Neutrophil (primary cell): ENCODE data around the gene EIF2B1.
"Not testable (repeated sequence)": the region's sequence is repeated elsewhere in the genome, so short reads cannot be mapped to it uniquely, and the experiment has no call there.

Source experiments
- H3K27ac ChIP-seq: fragments of 200-600 bp; sonication (generic); 2 replicates; pipeline ENCODE4 v1.5.1; 2016; ENCODE audit warnings: mild to moderate bottlenecking, moderate library complexity
- H3K27me3 ChIP-seq: fragments of 200-600 bp; sonication (generic); 2 replicates; pipeline ENCODE4 v1.6.0; 2016; ENCODE audit warnings: mild to moderate bottlenecking
- H3K36me3 ChIP-seq: fragments of 200-600 bp; sonication (generic); 2 replicates; pipeline ENCODE4 v1.5.1; 2017
- H3K4me1 ChIP-seq, 2 experiments: fragments of 200-600 bp in 1 of 2; sonication (generic) in 1 of 2; 1 replicate in 1 of 2; 2 replicates in 1 of 2; pipeline versions ENCODE4 v1.5.1 to v1.6.1; 2013 to 2016; ENCODE audit warnings: low read depth in 1 of 2, low read length in 1 of 2, mild to moderate bottlenecking in 1 of 2, moderate library complexity in 1 of 2; ENCODE audit not compliant: control insufficient read depth in 1 of 2, insufficient read depth in 1 of 2
- H3K4me3 ChIP-seq, 2 experiments: fragments of 200-600 bp in 1 of 2; sonication (generic) in 1 of 2; 1 replicate in 1 of 2; 2 replicates in 1 of 2; pipeline ENCODE4 v1.5.1; 2013 to 2016; ENCODE audit warnings: low read depth in 1 of 2, low read length in 1 of 2, mild to moderate bottlenecking in 1 of 2, moderate library complexity in 1 of 2
- H3K9me3 ChIP-seq: fragments of 200-600 bp; sonication (generic); 2 replicates; pipeline ENCODE4 v1.5.1; 2016
- CTCF ChIP-seq: fragments of 200-600 bp; sonication (generic); IDR thresholded peaks from 2 replicates; pipeline ENCODE4 v1.5.1; 2016; ENCODE audit warnings: antibody characterized with exemption

The EIF2B1 gene

GRCh38 chr12:123597100-123597499 is 36.4 kb downstream of the EIF2B1 start:
- no peak overlapping the region for H3K4me3 ChIP-seq
- H3K27ac ChIP-seq = no peak overlapping the region
- no peaks in the 10 kb centered on the region for H3K9me3 ChIP-seq
- peaks cover 61% of the 10 kb centered on the region for H3K36me3 ChIP-seq
- no peaks in the 10 kb centered on the region for H3K27me3 ChIP-seq
- peaks cover under 1 to 8% of the 10 kb centered on the region in 2 experiments for H3K4me1 ChIP-seq
- no peak for TF ChIP-seq CTCF

- Histone ChIP-seq H3K4me1 (no peaks in the 10 kb centered on the region), H3K27ac (no peak overlapping the region), H3K4me3 (no peak overlapping the region), H3K36me3 (peaks cover 75% of the 10 kb centered on the region), H3K9me3 (no peaks in the 10 kb centered on the region), H3K27me3 (no peaks in the 10 kb centered on the region)
- TF ChIP-seq CTCF = no peak
These were observed 37.8 kb downstream of the EIF2B1 start for GRCh38 chr12:123595729-123596128.

GRCh38 chr12:123591702-123592481 is 41.6 kb downstream of the EIF2B1 start:
- H3K9me3 ChIP-seq = no peaks in the 10 kb centered on the region
- no peaks in the 10 kb centered on the region for H3K4me1 ChIP-seq
- TF ChIP-seq CTCF = no peak
- peaks cover 89% of the 10 kb centered on the region for H3K36me3 ChIP-seq
- H3K4me3 ChIP-seq = no peak overlapping the region
- no peaks in the 10 kb centered on the region for H3K27me3 ChIP-seq
- no peak overlapping the region for H3K27ac ChIP-seq

GRCh38 chr12:123580772-123581171 is 52.7 kb downstream of the EIF2B1 start:
- Histone ChIP-seq H3K4me3 (no peak overlapping the region), H3K27ac (no peak overlapping the region), H3K9me3 (no peaks in the 10 kb centered on the region), H3K36me3 (no peaks in the 10 kb centered on the region), H3K27me3 (no peaks in the 10 kb centered on the region), H3K4me1 (peaks cover 29 to 37% of the 10 kb centered on the region in 2 experiments)
- TF ChIP-seq CTCF = no peak

- not testable (repeated sequence) for H3K4me3 ChIP-seq, H3K27me3 ChIP-seq, H3K27ac ChIP-seq, H3K36me3 ChIP-seq, H3K9me3 ChIP-seq
- H3K4me1 ChIP-seq = peaks cover 17 to 27% of the 10 kb centered on the region in 2 experiments
These were observed 54.7 kb downstream of the EIF2B1 start for GRCh38 chr12:123578829-123579228.

GRCh38 chr12:123578243-123578642 is 55.2 kb downstream of the EIF2B1 start:
- H3K4me3 ChIP-seq = no peak overlapping the region
- H3K4me1 ChIP-seq = peaks cover 15 to 29% of the 10 kb centered on the region in 2 experiments
- no peaks in the 10 kb centered on the region for H3K9me3 ChIP-seq
- H3K36me3 ChIP-seq = no peaks in the 10 kb centered on the region
- no peak overlapping the region for H3K27ac ChIP-seq
- no peak for TF ChIP-seq CTCF
- no peaks in the 10 kb centered on the region for H3K27me3 ChIP-seq
